ENCODE results near the gene EDRF1. TPM values are rescaled to one million over a fixed set of nuclear protein-coding genes. Genes with fewer than 3 reads are reported as not detected.

Gene EDRF1
- total and polyA plus RNA-seq, 10 of the 15 experiments (the other 5 are each of a cell fraction or from before 2014, with no cell fraction given) = 16.8 to 99.7 (median 42.9) TPM

DNA sequence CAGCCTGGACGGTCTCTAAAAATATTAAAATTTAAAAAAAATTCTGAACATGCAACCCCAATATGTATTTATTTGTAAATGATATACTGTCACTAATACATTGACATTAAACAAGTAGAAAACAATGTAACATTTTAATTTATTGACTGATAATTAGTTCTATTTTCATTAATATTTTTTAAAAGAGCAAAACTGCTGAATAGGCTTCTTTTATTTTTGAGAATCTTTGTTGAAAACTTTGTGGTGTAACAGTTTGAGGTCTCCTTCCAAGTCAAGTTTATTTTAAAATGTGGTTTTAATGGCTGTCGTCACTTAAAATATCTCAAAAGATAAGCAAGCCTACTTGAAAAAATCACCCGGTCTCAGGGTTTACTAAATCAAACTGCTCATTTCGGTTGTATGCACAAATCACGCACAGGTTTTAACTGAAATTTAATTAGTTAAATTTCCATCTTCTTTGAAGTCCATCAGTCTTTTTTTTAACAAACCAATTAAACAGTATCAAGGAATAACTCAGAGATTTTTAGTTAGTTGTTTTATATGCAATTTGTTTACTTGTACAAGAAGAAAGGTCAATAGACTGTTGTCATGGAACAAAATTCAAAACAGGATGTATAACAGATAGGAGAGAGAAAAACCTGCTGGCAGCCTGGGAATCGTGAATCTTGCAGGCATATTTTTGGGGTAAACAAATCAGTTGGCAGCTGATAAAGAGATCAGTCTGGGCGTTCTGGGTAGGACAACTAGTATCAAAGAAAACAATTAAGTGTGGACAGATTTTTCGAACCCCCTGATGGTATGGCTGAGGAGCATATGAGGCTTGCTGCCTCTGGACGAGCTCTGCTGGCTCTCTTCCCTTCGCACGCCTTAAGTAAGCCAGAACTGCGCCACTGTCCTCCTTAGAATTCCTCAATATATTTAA is 9.7 kb upstream of the EDRF1 start:
- CTCF ChIA-PET = no interaction called here
- in situ Hi-C loops (cut with MboI) = loop anchor here (10.0 kb wide), 1 partner anchor 335 kb away; no protein-coding TSS in a partner anchor
- TF ChIP-seq SP1 (IDR thresholded peaks at IDR 0.05; ENCODE audit: low read depth, low read length) (no peak), NKRF (conservative IDR thresholded peaks at IDR 0.05) (no peak), RAD51 (IDR thresholded peaks at IDR 0.05) (no peak), HDAC2 (IDR thresholded peaks at IDR 0.05) (no peak), MYC (IDR thresholded peaks at IDR 0.05; ENCODE audit: insufficient read depth, insufficient read length, insufficient replicate concordance, low read length, severe bottlenecking) (no peak), GATAD2B (conservative IDR thresholded peaks at IDR 0.05; ENCODE audit: low read depth) (no peak), IKZF2 (IDR thresholded peaks at IDR 0.05) (no peak), CTCF (IDR thresholded peaks at IDR 0.05 in 2 of 3, conservative IDR thresholded peaks at IDR 0.05 in 1 of 3; ENCODE audit: control insufficient read depth in 2 of 3, extremely low read depth in 1 of 3, insufficient read depth in 1 of 3, low read depth in 3 of 3, low read length in 3 of 3) (no peak), NFYA (IDR thresholded peaks at IDR 0.05; ENCODE audit: borderline replicate concordance, low read depth, low read length) (no peak), SMARCA5 (IDR thresholded peaks at IDR 0.05) (no peak), FOXM1 (IDR thresholded peaks at IDR 0.05; ENCODE audit: low read depth, low read length) (no peak), MAX (IDR thresholded peaks at IDR 0.05; ENCODE audit: low read depth, low read length) (no peak), PAX5 (IDR thresholded peaks at IDR 0.05; ENCODE audit: borderline replicate concordance, low read depth, low read length) (no peak), REST (IDR thresholded peaks at IDR 0.05; ENCODE audit: low read depth, low read length) (no peak)

More for the DNA sequence above, 9.7 kb upstream of the EDRF1 start:
- POLR2A ChIA-PET = no interaction called here
- Histone ChIP-seq H3K4me3 (no peak overlapping the region), H3K9ac (ENCODE audit: control insufficient read depth, insufficient read depth, low read length) (no peak overlapping the region), H3K79me2 (ENCODE audit: control insufficient read depth, insufficient read depth, low read length) (no peaks in the 10 kb centered on the region), H2AFZ (ENCODE audit: control insufficient read depth, low read depth, low read length) (no peak overlapping the region), H3K4me1 (ENCODE audit: control insufficient read depth, insufficient read depth, low read length) (no peaks in the 10 kb centered on the region), H4K20me1 (ENCODE audit: control insufficient read depth, insufficient read depth) (no peaks in the 10 kb centered on the region; the same call in 1 of the 2 replicates), H3K4me2 (ENCODE audit: control insufficient read depth, insufficient read depth) (no peak overlapping the region), H3K27me3 (replicated peaks in 1 of 2; ENCODE audit: control insufficient read depth in 2 of 2, insufficient read depth in 2 of 2, low read length in 1 of 2) (no peaks in the 10 kb centered on the region), H3K9me3 (replicated peaks; ENCODE audit: control insufficient read depth, insufficient read depth, low read length) (no peaks in the 10 kb centered on the region), H3K27ac (ENCODE audit: control insufficient read depth, insufficient read depth) (no peak overlapping the region), H3K36me3 (ENCODE audit: control insufficient read depth in 2 of 2, insufficient read depth in 2 of 2, low read length in 1 of 2) (no peaks in the 10 kb centered on the region)
- RAD21 ChIA-PET (ENCODE audit: unreplicated experiment) = interaction anchor here (1.5 to 1.7 kb wide), 2 partner anchors 10 to 14 kb away, joined by 4 to 7 read pairs; partner anchors contain the start of gene EDRF1
- BruUV-seq (replicated peaks) = no TSS peak
- intact Hi-C loops (cut with micrococcal nuclease; ENCODE audit: unreplicated experiment) = no loop called here
- SMC1A ChIA-PET (ENCODE audit: uncharacterized antibody, unreplicated experiment) = interaction anchor here (1.2 to 1.3 kb wide), 2 partner anchors 11 to 21 kb away, joined by 3 read pairs; no protein-coding TSS in a partner anchor
- FAIRE-seq (no peak), DNase-seq (ENCODE audit: low read depth, low spot score) (no peak), ATAC-seq (no peak)
- WGBS (ENCODE audit: insufficient coverage, insufficient replicate concordance, low lambda C conversion rate, missing lambda C conversion rate) = 39% methylated on average over 12 of the region's 12 CpGs

Measured in GM12878 (cell line).